T-cell (primary cell): ENCODE results near the gene PITPNC1. TPM values are rescaled to one million over a fixed set of nuclear protein-coding genes. Genes with fewer than 3 reads are reported as not detected.

Source experiments
- ATAC-seq, 4 experiments: fragments of 200-7000 bp in 3 of 4; fragments of 150-1000 bp in 1 of 4; cut with Tn5 transposase; replicated peaks in 1 of 4; 1 replicate in 3 of 4; 2 replicates in 1 of 4; pipeline ENCODE4 v1.10.0; 2021; ENCODE audit warnings: moderate library complexity in 3 of 4, mild to moderate bottlenecking in 2 of 4, moderate number of reproducible peaks in 1 of 4
- CTCF ChIA-PET, 2 donors: fragments of 300-600 bp; sonication (Branson Sonifier 250); formaldehyde crosslinking; loops; one replicate each; lab custom pipeline; 2022; ENCODE audit warnings: antibody characterized with exemption in 2 of 2; lab: Charles Lee
- POLR2A ChIA-PET, 2 donors: fragments of 300-600 bp; sonication (Branson Sonifier 250); formaldehyde crosslinking; loops; one replicate each; lab custom pipeline; 2022; ENCODE audit warnings: antibody characterized with exemption in 2 of 2; lab: Charles Lee
- DNase-seq, 35 experiments: peaks; one replicate each; pipeline versions ENCODE4 v3.0.0 to v3.0.0-alpha.2; 2013 to 2023
- H3K27ac ChIP-seq: one replicate; pipeline ENCODE4 v1.5.1; 2013; ENCODE audit warnings: low read length
- H3K27me3 ChIP-seq, 2 experiments: replicated peaks in 1 of 2; 1 replicate in 1 of 2; 2 replicates in 1 of 2; pipeline versions ENCODE4 v1.6.1 to v1.7.0; 2013; ENCODE audit warnings: low read length in 1 of 2, mixed read lengths in 1 of 2; ENCODE audit not compliant: control insufficient read depth in 2 of 2, insufficient read depth in 2 of 2; ENCODE audit errors: extremely low read depth in 1 of 2
- H3K36me3 ChIP-seq, 2 donors: 1 replicate in 1 of 2; 2 replicates in 1 of 2; pipeline versions ENCODE4 v1.6.1 to v1.7.0; 2013; ENCODE audit warnings: low read length in 1 of 2; ENCODE audit not compliant: control insufficient read depth in 2 of 2, insufficient read depth in 1 of 2; ENCODE audit errors: extremely low read depth in 1 of 2
- H3K4me1 ChIP-seq, 2 experiments: 1 replicate in 1 of 2; 2 replicates in 1 of 2; pipeline versions ENCODE4 v1.6.1 to v1.7.0; 2013; ENCODE audit warnings: low read length in 2 of 2, mixed read lengths in 1 of 2; ENCODE audit not compliant: insufficient read depth in 2 of 2, control insufficient read depth in 1 of 2; ENCODE audit errors: extremely low read depth in 1 of 2
- H3K4me3 ChIP-seq, 2 donors: 1 replicate in 1 of 2; 2 replicates in 1 of 2; pipeline versions ENCODE4 v1.5.1 to v1.7.0; 2013; ENCODE audit warnings: mild to moderate bottlenecking in 2 of 2, low read length in 1 of 2, moderate library complexity in 1 of 2; ENCODE audit not compliant: control insufficient read depth in 1 of 2; ENCODE audit errors: extremely low read depth in 1 of 2
- H3K9me3 ChIP-seq: 2 replicates; pipeline ENCODE4 v1.7.0; 2013
- H3K27ac Mint-ChIP-seq, 2 donors: one replicate each; pipeline ENCODE4 v1.8.0; 2020 to 2021; ENCODE audit warnings: mild to moderate bottlenecking in 2 of 2, mixed read lengths in 2 of 2
- H3K27me3 Mint-ChIP-seq, 2 donors: one replicate each; pipeline ENCODE4 v1.8.0; 2021 to 2022; ENCODE audit warnings: mixed read lengths in 2 of 2
- H3K36me3 Mint-ChIP-seq: one replicate; pipeline ENCODE4 v1.8.0; 2021; ENCODE audit warnings: mixed read lengths
- H3K4me1 Mint-ChIP-seq, 3 donors: one replicate each; pipeline ENCODE4 v1.8.0; 2020 to 2022; ENCODE audit warnings: mixed read lengths in 3 of 3, mild to moderate bottlenecking in 1 of 3
- H3K4me3 Mint-ChIP-seq, 3 donors: one replicate each; pipeline ENCODE4 v1.8.0; 2020 to 2022; ENCODE audit warnings: mild to moderate bottlenecking in 3 of 3, mixed read lengths in 3 of 3, moderate library complexity in 3 of 3
- H3K9me3 Mint-ChIP-seq, 3 donors: one replicate each; pipeline ENCODE4 v1.8.0; 2020 to 2022; ENCODE audit warnings: mixed read lengths in 3 of 3
- WGBS: methylation state at CpG from one replicate; pipeline ENCODE4 v1.1.5; 2013; ENCODE audit warnings: missing lambda C conversion rate; ENCODE audit not compliant: insufficient coverage; 5-methylcytosine and 5-hydroxymethylcytosine counted together
- total RNA-seq, 35 experiments: library from RNA in 6 of 35; stranded (reverse) in 6 of 35; fragments of 120-200 nt in 1 of 35; gene quantifications; one replicate each; pipeline versions ENCODE4 v1.2.1 to v1.2.4 and lab custom pipeline; 2013 to 2026

PITPNC1 gene
- total RNA-seq, 5 donors from 2014 or later (not counting 1 experiment from before 2014, with no cell fraction given) = 82.6 to 132 (median 111) TPM

DNA sequence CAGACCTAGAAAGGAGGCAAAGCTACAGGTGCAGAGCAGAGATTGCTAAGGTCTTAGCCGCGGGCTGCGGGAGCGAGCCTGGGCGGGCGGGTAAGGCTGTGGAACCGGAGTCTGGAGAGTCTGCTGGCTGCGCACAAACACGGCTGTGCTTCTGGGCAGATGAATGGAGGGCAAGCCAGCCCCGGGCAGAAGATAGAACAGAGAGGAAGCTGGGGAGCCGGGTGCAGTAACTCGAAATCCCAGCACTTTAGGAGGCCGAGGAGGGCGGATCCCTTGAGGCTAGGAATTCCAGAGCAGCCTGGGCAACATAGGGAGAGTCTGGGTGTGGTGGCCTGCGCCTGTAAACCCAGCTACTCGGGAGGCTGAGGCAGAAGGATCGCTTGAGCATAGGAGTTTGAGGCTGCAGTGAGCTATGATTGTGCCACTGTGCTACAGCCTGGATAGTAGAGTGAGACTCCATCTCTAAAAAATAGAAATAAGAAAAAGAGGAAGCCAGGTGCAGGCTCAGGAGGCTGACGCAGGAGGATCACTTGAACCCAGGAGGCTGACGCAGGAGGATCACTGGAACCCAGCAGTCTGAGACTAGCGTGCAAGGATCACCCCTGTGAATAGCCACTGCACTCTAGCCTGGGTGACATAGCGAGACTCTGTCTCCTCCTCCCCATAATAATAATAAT is 56.3 kb downstream of the PITPNC1 start:
- Histone ChIP-seq H3K27ac (peak overlapping the region; percentile 95), H3K27me3 (no peaks in the 10 kb centered on the region), H3K36me3 (peaks cover 0 to 3% of the 10 kb centered on the region in 2 donors), H3K4me3 (no peak overlapping the region), H3K9me3 (no peaks in the 10 kb centered on the region), H3K4me1 (peaks cover 32 to 75% of the 10 kb centered on the region in 2 experiments)
- 89% methylated on average over 14 of the region's 21 CpGs for WGBS
- CTCF ChIA-PET = interaction anchor here in 1 of 2 donors (1.3 to 2.2 kb wide), 4 partner anchors 11 to 58 kb away, joined by 6 to 13 read pairs (median 9); no protein-coding TSS in a partner anchor
- DNase-seq (peak in 3 of 35 experiments; percentile 17 to 18 (median 17)), ATAC-seq (peak in 2 of 4 experiments; percentile 0 to 2)
- H3K27me3 Mint-ChIP-seq = no peaks in the 10 kb centered on the region
- H3K4me3 Mint-ChIP-seq = peak overlapping the region; percentile 25 to 62 (median 45)
- POLR2A ChIA-PET = interaction anchor here (0.6 to 1.8 kb wide), 5 partner anchors 9 to 39 kb away, joined by 3 to 8 read pairs (median 5); no protein-coding TSS in a partner anchor
- peaks cover 16% of the 10 kb centered on the region for H3K36me3 Mint-ChIP-seq
- peak overlapping the region; percentile 95 to 98 for H3K27ac Mint-ChIP-seq
- H3K9me3 Mint-ChIP-seq = no peaks in the 10 kb centered on the region
- H3K4me1 Mint-ChIP-seq = peaks cover 78 to 86% (median 86%) of the 10 kb centered on the region in 3 donors

DNA sequence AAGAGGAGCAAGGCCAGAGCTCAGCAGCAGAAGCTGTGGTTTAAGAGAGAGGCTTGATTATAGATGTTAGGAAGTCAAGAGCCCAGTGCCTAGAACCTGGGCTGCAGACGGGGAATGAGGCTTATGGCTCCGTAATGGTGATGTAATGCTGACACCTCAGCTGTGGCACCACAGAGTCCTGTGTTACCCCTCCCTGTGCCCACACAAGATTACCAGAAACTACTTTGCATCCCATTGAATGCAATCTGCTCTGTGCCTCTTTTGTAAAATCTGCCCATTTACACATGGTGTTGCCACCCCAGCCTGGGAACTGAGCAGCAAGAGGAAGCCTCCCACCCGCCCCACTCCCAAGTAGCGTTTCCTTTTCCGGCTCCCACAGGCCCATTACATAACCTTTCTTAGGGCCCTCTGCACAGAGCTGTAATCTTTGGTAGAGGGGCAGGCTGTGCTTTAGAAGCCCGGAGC is 57.0 kb downstream of the PITPNC1 start:
- Histone ChIP-seq H3K9me3 (no peaks in the 10 kb centered on the region), H3K36me3 (peaks cover 0 to 3% of the 10 kb centered on the region in 2 donors), H3K27ac (peak overlapping the region; percentile 95), H3K4me3 (no peak overlapping the region), H3K4me1 (peaks cover 39 to 82% of the 10 kb centered on the region in 2 experiments), H3K27me3 (no peaks in the 10 kb centered on the region)
- ATAC-seq = peak; percentile 63 to 81 (median 66)
- H3K36me3 Mint-ChIP-seq = peaks cover 19% of the 10 kb centered on the region
- 0% methylated on average over 2 of the region's 6 CpGs for WGBS
- no peaks in the 10 kb centered on the region for H3K27me3 Mint-ChIP-seq
- H3K4me3 Mint-ChIP-seq = peak overlapping the region; percentile 28 to 65 (median 62)
- peak overlapping the region; percentile 97 to 98 for H3K27ac Mint-ChIP-seq
- peaks cover 85 to 92% (median 92%) of the 10 kb centered on the region in 3 donors for H3K4me1 Mint-ChIP-seq
- H3K9me3 Mint-ChIP-seq = no peaks in the 10 kb centered on the region
- POLR2A ChIA-PET = interaction anchor here in 1 of 2 donors (0.6 to 1.0 kb wide), 4 partner anchors 15 to 44 kb away, joined by 3 to 14 read pairs (median 8); no protein-coding TSS in a partner anchor
- CTCF ChIA-PET = interaction anchor here (0.5 to 2.2 kb wide), 11 partner anchors 10 to 61 kb away, joined by 3 to 13 read pairs (median 3); no protein-coding TSS in a partner anchor
- peak; percentile 35 to 86 (median 66) for DNase-seq

DNA sequence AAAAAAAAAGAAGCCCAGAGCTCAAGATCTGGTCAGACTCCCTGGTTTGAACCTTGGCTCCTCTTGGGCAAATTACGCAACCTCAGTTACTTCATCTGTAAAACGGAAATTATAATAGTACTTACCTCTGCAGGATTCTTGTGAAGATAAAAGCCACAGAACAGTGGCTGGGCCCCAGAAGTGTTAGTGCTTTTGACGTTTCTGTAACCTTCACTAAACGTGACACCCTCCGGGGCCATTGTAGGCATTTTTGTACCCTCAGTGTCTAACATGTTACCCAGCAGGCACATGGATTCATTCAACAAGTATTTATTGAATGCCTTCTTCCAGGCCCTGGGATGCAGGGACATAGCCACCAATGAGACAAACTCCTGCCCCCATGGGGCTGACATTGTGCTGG is 58.0 kb downstream of the PITPNC1 start:
- ChIA-PET CTCF (interaction anchor here in 1 of 2 donors (0.8 to 2.2 kb wide), 7 partner anchors 13 to 59 kb away, joined by 3 to 13 read pairs (median 5); no protein-coding TSS in a partner anchor), POLR2A (interaction anchor here in 1 of 2 donors (0.6 to 1.0 kb wide), 3 partner anchors 14 to 45 kb away, joined by 3 to 14 read pairs (median 3); no protein-coding TSS in a partner anchor)
- DNase-seq = peak in 34 of 35 experiments; percentile 34 to 86 (median 61)
- WGBS = 4% methylated on average over 4 of the region's 5 CpGs
- Histone ChIP-seq H3K27ac (peak overlapping the region; percentile 95), H3K9me3 (no peaks in the 10 kb centered on the region), H3K36me3 (peaks cover 0 to 3% of the 10 kb centered on the region in 2 donors), H3K4me3 (no peak overlapping the region), H3K4me1 (peaks cover 49 to 89% of the 10 kb centered on the region in 2 experiments), H3K27me3 (no peaks in the 10 kb centered on the region)
- Mint-ChIP-seq H3K27ac (peak overlapping the region; percentile 98), H3K27me3 (no peaks in the 10 kb centered on the region), H3K9me3 (no peaks in the 10 kb centered on the region), H3K4me3 (peak overlapping the region; percentile 62 to 63 (median 62)), H3K36me3 (peaks cover 16% of the 10 kb centered on the region), H3K4me1 (peaks cover 90 to 94% (median 92%) of the 10 kb centered on the region in 3 donors)
- ATAC-seq = peak; percentile 46 to 66 (median 57)

DNA sequence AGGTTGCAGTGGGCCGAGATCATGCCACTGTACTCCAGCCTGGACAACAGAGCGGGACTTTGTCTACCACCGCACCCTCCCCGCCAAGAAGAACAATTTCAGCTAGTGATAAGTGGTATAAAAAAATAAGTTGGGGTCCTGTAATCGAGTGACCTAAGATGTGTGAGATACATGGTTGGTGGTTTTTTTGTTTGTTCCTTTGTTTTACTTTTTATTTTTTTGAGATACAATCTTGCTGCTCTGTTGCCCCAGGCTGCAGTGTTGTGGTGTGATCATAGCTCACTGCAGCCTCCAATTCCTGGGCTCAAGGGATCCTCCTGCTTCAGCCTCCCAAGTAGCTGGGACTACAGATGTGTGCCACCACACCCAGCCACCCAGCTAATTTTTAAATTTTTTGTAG is 58.7 kb downstream of the PITPNC1 start:
- peak overlapping the region; percentile 98 for H3K27ac Mint-ChIP-seq
- ATAC-seq (no peak), DNase-seq (peak in 1 of 35 experiments; percentile 36)
- peak overlapping the region in 1 of 3 donors; percentile 62 for H3K4me3 Mint-ChIP-seq
- POLR2A ChIA-PET = interaction anchor here in 1 of 2 donors (1.1 kb wide), 1 partner anchor 48 kb away, joined by 8 read pairs; no protein-coding TSS in a partner anchor
- Histone ChIP-seq H3K4me1 (peaks cover 53 to 91% of the 10 kb centered on the region in 2 experiments), H3K4me3 (no peak overlapping the region), H3K27me3 (no peaks in the 10 kb centered on the region), H3K9me3 (no peaks in the 10 kb centered on the region), H3K36me3 (peaks cover 0 to 3% of the 10 kb centered on the region in 2 donors), H3K27ac (peak overlapping the region; percentile 95)
- CTCF ChIA-PET = interaction anchor here in 1 of 2 donors (1.0 kb wide), 1 partner anchor 40 kb away, joined by 3 read pairs; no protein-coding TSS in a partner anchor
- H3K9me3 Mint-ChIP-seq = no peaks in the 10 kb centered on the region
- peaks cover 15% of the 10 kb centered on the region for H3K36me3 Mint-ChIP-seq
- no peaks in the 10 kb centered on the region for H3K27me3 Mint-ChIP-seq
- WGBS = 80% methylated on average over 5 of the region's 5 CpGs
- H3K4me1 Mint-ChIP-seq = peaks cover 92 to 94% (median 93%) of the 10 kb centered on the region in 3 donors

DNA sequence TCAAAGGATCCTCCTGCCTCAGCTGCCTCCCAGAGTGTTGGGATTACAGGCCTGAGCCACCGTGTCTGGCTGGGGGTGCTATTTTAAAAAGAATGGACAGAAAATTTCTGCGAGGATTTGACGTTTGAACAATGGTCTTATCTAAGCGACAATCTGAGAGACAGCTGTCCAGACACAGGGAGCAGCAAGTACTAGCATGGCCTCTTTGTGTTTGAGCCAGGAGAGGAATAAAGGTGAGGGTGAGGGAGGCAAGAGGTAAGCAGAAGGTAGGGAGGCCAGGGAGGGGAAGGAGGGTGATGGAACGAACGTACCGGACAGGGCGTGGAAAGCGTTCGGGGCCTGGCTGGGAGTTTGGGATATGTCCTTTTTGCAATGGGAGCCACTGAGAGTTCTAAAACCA is 59.2 kb downstream of the PITPNC1 start:
- H3K4me1 Mint-ChIP-seq = peaks cover 94 to 95% (median 94%) of the 10 kb centered on the region in 3 donors
- CTCF ChIA-PET = interaction anchor here in 1 of 2 donors (1.0 kb wide), 1 partner anchor 39 kb away, joined by 3 read pairs; no protein-coding TSS in a partner anchor
- H3K4me1 ChIP-seq = peaks cover 53 to 90% of the 10 kb centered on the region in 2 experiments

More for the DNA sequence above, 59.2 kb downstream of the PITPNC1 start:
- peaks cover 15% of the 10 kb centered on the region for H3K36me3 Mint-ChIP-seq
- no peak for DNase-seq
- Histone ChIP-seq H3K4me3 (no peak overlapping the region), H3K27me3 (no peaks in the 10 kb centered on the region), H3K9me3 (no peaks in the 10 kb centered on the region), H3K27ac (peak overlapping the region; percentile 95), H3K36me3 (peaks cover 0 to 3% of the 10 kb centered on the region in 2 donors)
- WGBS = 89% methylated on average over 10 of the region's 10 CpGs
- no peak for ATAC-seq
- peak overlapping the region in 2 of 3 donors; percentile 6 to 62 for H3K4me3 Mint-ChIP-seq
- H3K27me3 Mint-ChIP-seq = no peaks in the 10 kb centered on the region
- no peaks in the 10 kb centered on the region for H3K9me3 Mint-ChIP-seq
- peak overlapping the region; percentile 98 for H3K27ac Mint-ChIP-seq
- POLR2A ChIA-PET = interaction anchor here in 1 of 2 donors (1.1 kb wide), 1 partner anchor 48 kb away, joined by 8 read pairs; no protein-coding TSS in a partner anchor
